Upper lobe of right lung (tissue), 1 donor: ENCODE measurements around the gene CST9. TPM values are rescaled to one million over a fixed set of nuclear protein-coding genes. Genes with fewer than 3 reads are reported as not detected.
"Not testable (repeated sequence)": the region's sequence is repeated elsewhere in the genome, so short reads cannot be mapped to it uniquely, and the experiment has no call there.

Experiments used
- ATAC-seq: fragments of 200-7000 bp; cut with Tn5 transposase; one replicate; pipeline ENCODE4 v1.9.1; 2020; ENCODE audit warnings: mild to moderate bottlenecking, moderate library complexity
- DNase-seq: peaks from one replicate; pipeline ENCODE4 v3.0.0-alpha.2; 2020
- H3K27ac ChIP-seq: fragments of 200-600 bp; one replicate; pipeline ENCODE4 v1.8.0; 2022
- H3K27me3 ChIP-seq: fragments of 200-600 bp; one replicate; pipeline ENCODE4 v1.8.0; 2022; ENCODE audit warnings: mild to moderate bottlenecking
- H3K36me3 ChIP-seq: fragments of 200-600 bp; one replicate; pipeline ENCODE4 v1.8.0; 2022
- H3K4me1 ChIP-seq: fragments of 200-600 bp; one replicate; pipeline ENCODE4 v1.8.0; 2022
- H3K4me3 ChIP-seq: fragments of 200-600 bp; one replicate; pipeline ENCODE4 v1.8.0; 2022; ENCODE audit warnings: mild to moderate bottlenecking
- H3K9me3 ChIP-seq: fragments of 200-600 bp; one replicate; pipeline ENCODE4 v1.8.0; 2022
- CTCF ChIP-seq: fragments of 200-600 bp; IDR thresholded peaks from one replicate; pipeline ENCODE4 v1.8.0; 2022; ENCODE audit warnings: antibody characterized with exemption
- intact Hi-C: fragments of 100-400 bp; cut with DNase I; formaldehyde crosslinking; loops from one replicate; pipeline ENCODE4 v1.11.0; 2022
- total RNA-seq: library from RNA; stranded (reverse); fragmentation: NEBNext Ultra II Directional; extraction: Animal tissue kit (Norgen Biotek cat#: 25700); gene quantifications from one replicate; pipeline ENCODE4 v1.2.1, GENCODE V29; 2021
- donor health status: DM: no; HTN: yes; CAD: no; lungs with severe emphysema.

CST9 gene
- total RNA-seq, 1 donor from 2014 or later: not detected

GRCh38 chr20:23582293-23582692, 23.4 kb downstream of the CST9 start:
- H3K4me1 ChIP-seq: no peaks in the 10 kb centered on the region
- ATAC-seq (no peak), DNase-seq (no peak)
- no peaks in the 10 kb centered on the region for H3K36me3 ChIP-seq
- no peak overlapping the region for H3K4me3 ChIP-seq
- H3K9me3 ChIP-seq: no peaks in the 10 kb centered on the region
- no peak for TF ChIP-seq CTCF
- no peak overlapping the region for H3K27ac ChIP-seq
- intact Hi-C loops: no loop called here
- peaks cover 16% of the 10 kb centered on the region for H3K27me3 ChIP-seq

- H3K27ac ChIP-seq, H3K36me3 ChIP-seq, H3K4me3 ChIP-seq, DNase-seq, ATAC-seq, intact Hi-C loops, H3K4me1 ChIP-seq, H3K9me3 ChIP-seq: not testable (repeated sequence)
- peaks cover 16% of the 10 kb centered on the region for H3K27me3 ChIP-seq
Measured at GRCh38 chr20:23581833-23582232, 23.9 kb downstream of the CST9 start.

GRCh38 chr20:23574977-23575376, 30.7 kb downstream of the CST9 start:
- Histone ChIP-seq H3K36me3 (no peaks in the 10 kb centered on the region), H3K27ac (no peak overlapping the region), H3K9me3 (no peaks in the 10 kb centered on the region), H3K27me3 (no peaks in the 10 kb centered on the region), H3K4me1 (no peaks in the 10 kb centered on the region), H3K4me3 (no peak overlapping the region)
- intact Hi-C loops: no loop called here
- no peak for ATAC-seq
- no peak for DNase-seq
- TF ChIP-seq CTCF: no peak

GRCh38 chr20:23570178-23570760, 35.4 kb downstream of the CST9 start:
- H3K9me3 ChIP-seq: no peaks in the 10 kb centered on the region
- H3K4me1 ChIP-seq: no peaks in the 10 kb centered on the region
- H3K4me3 ChIP-seq: no peak overlapping the region
- no peak overlapping the region for H3K27ac ChIP-seq
- H3K27me3 ChIP-seq: no peaks in the 10 kb centered on the region
- no peak for TF ChIP-seq CTCF
- DNase-seq: no peak
- no peak for ATAC-seq
- intact Hi-C loops: no loop called here
- H3K36me3 ChIP-seq: no peaks in the 10 kb centered on the region

- TF ChIP-seq CTCF: no peak
- intact Hi-C loops: no loop called here
- Histone ChIP-seq H3K27me3 (no peaks in the 10 kb centered on the region), H3K27ac (no peak overlapping the region), H3K4me3 (no peak overlapping the region), H3K9me3 (no peaks in the 10 kb centered on the region), H3K4me1 (no peaks in the 10 kb centered on the region), H3K36me3 (no peaks in the 10 kb centered on the region)
- DNase-seq (peak; percentile 17), ATAC-seq (no peak)
Measured at GRCh38 chr20:23569570-23569969, 36.1 kb downstream of the CST9 start.

GRCh38 chr20:23568971-23569330, 36.8 kb downstream of the CST9 start:
- H3K27ac ChIP-seq: no peak overlapping the region
- no peak for DNase-seq
- TF ChIP-seq CTCF: no peak
- no peaks in the 10 kb centered on the region for H3K4me1 ChIP-seq
- H3K36me3 ChIP-seq: no peaks in the 10 kb centered on the region
- H3K4me3 ChIP-seq: no peak overlapping the region
- intact Hi-C loops: no loop called here
- ATAC-seq: no peak
- no peaks in the 10 kb centered on the region for H3K27me3 ChIP-seq
- no peaks in the 10 kb centered on the region for H3K9me3 ChIP-seq
